Nephron (organoid): Measurements from ENCODE around the gene CTSK.

Experiments used
- H3K27ac Mint-ChIP-seq, 3 experiments: 2 replicates each; pipeline ENCODE4 v1.8.0; 2020; ENCODE audit warnings: mixed read lengths in 3 of 3, mild to moderate bottlenecking in 2 of 3, moderate library complexity in 1 of 3
- H3K27me3 Mint-ChIP-seq: 2 replicates; pipeline ENCODE4 v1.8.0; 2021; ENCODE audit warnings: low read depth, mild to moderate bottlenecking, moderate library complexity, mixed read lengths
- H3K36me3 Mint-ChIP-seq: 2 replicates; pipeline ENCODE4 v1.8.0; 2020; ENCODE audit warnings: low read depth, mixed read lengths
- H3K4me1 Mint-ChIP-seq: 2 replicates; pipeline ENCODE4 v1.8.0; 2020; ENCODE audit warnings: mixed read lengths
- H3K4me3 Mint-ChIP-seq, 3 experiments: 2 replicates each; pipeline ENCODE4 v1.8.0; 2020; ENCODE audit warnings: mild to moderate bottlenecking in 3 of 3, mixed read lengths in 3 of 3, moderate library complexity in 2 of 3
- H3K9me3 Mint-ChIP-seq: 2 replicates; pipeline ENCODE4 v1.8.0; 2020; ENCODE audit warnings: mixed read lengths
- CTCF ChIP-seq, 3 experiments: fragments of 200-600 bp; sonication (generic); IDR thresholded peaks; one replicate each; pipeline ENCODE4 v1.5.0; 2021; ENCODE audit warnings: antibody characterized with exemption in 3 of 3; ENCODE audit not compliant: unreplicated experiment in 3 of 3

The CTSK gene

GRCh38 chr1:150808846-150809245, 786 bp upstream of the CTSK start:
- Mint-ChIP-seq H3K4me1 (peaks cover 24% of the 10 kb centered on the region), H3K36me3 (peaks cover 13% of the 10 kb centered on the region), H3K27ac (peak overlapping the region; percentile 16 to 98 (median 90)), H3K27me3 (no peaks in the 10 kb centered on the region), H3K9me3 (no peaks in the 10 kb centered on the region), H3K4me3 (peak overlapping the region; percentile 79 to 82 (median 81))
- TF ChIP-seq CTCF (IDR thresholded peaks at IDR 0.05; ENCODE audit: unreplicated experiment in 3 of 3), result no peak

- Mint-ChIP-seq H3K27me3 (no peaks in the 10 kb centered on the region), H3K9me3 (no peaks in the 10 kb centered on the region), H3K27ac (peak overlapping the region; percentile 87 to 98 (median 90)), H3K4me3 (peak overlapping the region; percentile 79 to 82 (median 81)), H3K4me1 (peaks cover 24% of the 10 kb centered on the region), H3K36me3 (peaks cover 20% of the 10 kb centered on the region)
- no peak for TF ChIP-seq CTCF (IDR thresholded peaks at IDR 0.05; ENCODE audit: unreplicated experiment in 3 of 3)
Measured at GRCh38 chr1:150807249-150808023, 624 bp downstream of the CTSK start.

GRCh38 chr1:150805899-150806298, 2.2 kb downstream of the CTSK start:
- Mint-ChIP-seq H3K4me3 (peak overlapping the region; percentile 79 to 82 (median 81)), H3K27ac (peak overlapping the region; percentile 87 to 98 (median 90)), H3K36me3 (peaks cover 20% of the 10 kb centered on the region), H3K9me3 (no peaks in the 10 kb centered on the region), H3K27me3 (no peaks in the 10 kb centered on the region), H3K4me1 (peaks cover 24% of the 10 kb centered on the region)
- no peak for TF ChIP-seq CTCF (IDR thresholded peaks at IDR 0.05; ENCODE audit: unreplicated experiment in 3 of 3)

- no peak for TF ChIP-seq CTCF (IDR thresholded peaks at IDR 0.05; ENCODE audit: unreplicated experiment in 3 of 3)
- H3K36me3 Mint-ChIP-seq, result peaks cover 19% of the 10 kb centered on the region
- no peaks in the 10 kb centered on the region for H3K9me3 Mint-ChIP-seq
- H3K4me1 Mint-ChIP-seq, result peaks cover 24% of the 10 kb centered on the region
- H3K27ac Mint-ChIP-seq, result no peak overlapping the region
- no peaks in the 10 kb centered on the region for H3K27me3 Mint-ChIP-seq
- H3K4me3 Mint-ChIP-seq, result no peak overlapping the region
Measured at GRCh38 chr1:150804671-150805070, 3.4 kb downstream of the CTSK start.

- Mint-ChIP-seq H3K27me3 (no peaks in the 10 kb centered on the region), H3K36me3 (peaks cover 63% of the 10 kb centered on the region), H3K4me3 (no peak overlapping the region), H3K4me1 (no peaks in the 10 kb centered on the region), H3K9me3 (no peaks in the 10 kb centered on the region), H3K27ac (no peak overlapping the region)
- no peak for TF ChIP-seq CTCF (IDR thresholded peaks at IDR 0.05; ENCODE audit: unreplicated experiment in 3 of 3)
Measured at GRCh38 chr1:150799089-150799488, 9.0 kb downstream of the CTSK start.

GRCh38 chr1:150798525-150798924, 9.5 kb downstream of the CTSK start:
- Mint-ChIP-seq H3K27me3 (no peaks in the 10 kb centered on the region), H3K27ac (no peak overlapping the region), H3K36me3 (peaks cover 60% of the 10 kb centered on the region), H3K4me3 (no peak overlapping the region), H3K9me3 (no peaks in the 10 kb centered on the region), H3K4me1 (no peaks in the 10 kb centered on the region)
- no peak for TF ChIP-seq CTCF (IDR thresholded peaks at IDR 0.05; ENCODE audit: unreplicated experiment in 3 of 3)
